Heart left ventricle (tissue), 16 donors: Measurements from ENCODE around the gene EYA4. TPM values are rescaled to one million over a fixed set of nuclear protein-coding genes. Genes with fewer than 3 reads are reported as not detected.

Source experiments
- ATAC-seq, 4 donors: fragments of 200-7000 bp; cut with Tn5 transposase; one replicate each; pipeline ENCODE4 v1.9.1; 2020 to 2022; ENCODE audit warnings: moderate library complexity in 4 of 4, mild to moderate bottlenecking in 3 of 4, moderate number of reproducible peaks in 1 of 4
- DNase-seq, 5 donors: peaks; one replicate each; pipeline ENCODE4 v3.0.0-alpha.2; 2020
- H3K27ac ChIP-seq, 12 donors: fragments of 200-600 bp; sonication (generic) in 4 of 12; one replicate each; pipeline versions ENCODE4 v1.5.0 to v1.8.0; 2016 to 2022; ENCODE audit warnings: mild to moderate bottlenecking in 2 of 12
- H3K27me3 ChIP-seq, 9 donors: fragments of 200-600 bp; sonication (generic) in 2 of 9; one replicate each; pipeline versions ENCODE4 v1.5.1 to v1.8.0; 2016 to 2022; ENCODE audit warnings: mild to moderate bottlenecking in 3 of 9
- H3K36me3 ChIP-seq, 9 donors: fragments of 200-600 bp; sonication (generic) in 2 of 9; one replicate each; pipeline versions ENCODE4 v1.5.0 to v1.8.0; 2018 to 2022; ENCODE audit warnings: mild to moderate bottlenecking in 2 of 9
- H3K4me1 ChIP-seq, 12 donors: fragments of 200-600 bp; sonication (generic) in 4 of 12; one replicate each; pipeline versions ENCODE4 v1.5.0 to v1.8.0; 2016 to 2022; ENCODE audit warnings: mild to moderate bottlenecking in 3 of 12
- H3K4me3 ChIP-seq, 12 donors: fragments of 200-600 bp; sonication (generic) in 4 of 12; one replicate each; pipeline versions ENCODE4 v1.5.0 to v1.8.0; 2017 to 2022; ENCODE audit warnings: mild to moderate bottlenecking in 9 of 12, moderate library complexity in 4 of 12
- H3K9me3 ChIP-seq, 12 donors: fragments of 200-600 bp; sonication (generic) in 4 of 12; one replicate each; pipeline versions ENCODE4 v1.5.0 to v1.8.0; 2016 to 2022; ENCODE audit warnings: mild to moderate bottlenecking in 1 of 12
- CTCF ChIP-seq, 12 donors: fragments of 200-600 bp; sonication (generic) in 4 of 12; IDR thresholded peaks; one replicate each; pipeline versions ENCODE4 v1.5.0 to v1.8.0; 2018 to 2022; ENCODE audit warnings: antibody characterized with exemption in 12 of 12, mild to moderate bottlenecking in 5 of 12
- POLR2A ChIP-seq, 2 donors: fragments of 450-650 bp; IDR thresholded peaks; one replicate each; pipeline ENCODE4 v1.6.1; 2017; ENCODE audit warnings: antibody characterized with exemption in 2 of 2, mild to moderate bottlenecking in 2 of 2, moderate library complexity in 2 of 2
- WGBS, 4 donors: extraction: QIAGEN DNeasy Blood & Tissue Kit in 2 of 4; methylation state at CpG; one replicate each; pipeline versions ENCODE4 v1.1.5 to v1.1.7; 2013 to 2018; 5-methylcytosine and 5-hydroxymethylcytosine counted together
- intact Hi-C, 10 donors: fragments of 100-400 bp; cut with DNase I; formaldehyde crosslinking; loops; one replicate each; pipeline versions ENCODE4 v1.11.1 to v1.14.2; 2022
- polyA plus RNA-seq, 2 donors: library from polyadenylated mRNA; stranded (reverse); fragments of 200-250 nt; gene quantifications; one replicate each; pipeline ENCODE4 v1.2.3, GENCODE V29; 2013
- total RNA-seq, 9 donors: library from RNA; depleted of rRNA in 2 of 9; stranded (reverse); fragments of >200 nt in 2 of 9; fragmentation: NEBNext Ultra II Directional in 3 of 9; extraction: Animal tissue kit (Norgen Biotek cat#: 25700) in 3 of 9; gene quantifications; one replicate each; pipeline versions ENCODE4 v1.1.0 to v1.2.4, GENCODE V29; 2016 to 2023
- donor health status: ischemic (EF 13 %, LVEDD 7.1; RV severe dilation, severe dysfunction).
- donor health status: healthy with polysubstance abuse.
- donor health status: DM: no; HTN: yes; CAD: no.
- donor health status: DM: no; HTN: no; CAD: no.
- donor health status: ischemic (EF 25% LVEDD 6.9; RV normal size, moderate dysfunction).
- donor health status: ischemic (EF 25% LVEDD 5.7; RV mildly dilated, moderate dysfunction).
- donor health status: healthy.
- donor health status: DM: yes; HTN: yes; CAD: no.
- donor health status: ischemic (EF 35%, LVEDD 5.7; RV mildly dilated, moderate dysfunction).
- donor health status: nonischemic (EF 11% LVEDD 7.7; RV severe dilation, severe dysfunction).
- donor health status: DM: yes; HTN: yes; CAD: no.
- donor health status: PGD.
- donor health status: ischemic (EF 29% LVEDD 5.4; RV normal size, mild dysfunction).
- donor health status: nonischemic (EF 23%, LVEDD 6.1; RV moderate dilation, normal function).

EYA4 gene
- total and polyA plus RNA-seq, 11 donors = 3.6 to 29.6 (median 21.7) TPM

DNA sequence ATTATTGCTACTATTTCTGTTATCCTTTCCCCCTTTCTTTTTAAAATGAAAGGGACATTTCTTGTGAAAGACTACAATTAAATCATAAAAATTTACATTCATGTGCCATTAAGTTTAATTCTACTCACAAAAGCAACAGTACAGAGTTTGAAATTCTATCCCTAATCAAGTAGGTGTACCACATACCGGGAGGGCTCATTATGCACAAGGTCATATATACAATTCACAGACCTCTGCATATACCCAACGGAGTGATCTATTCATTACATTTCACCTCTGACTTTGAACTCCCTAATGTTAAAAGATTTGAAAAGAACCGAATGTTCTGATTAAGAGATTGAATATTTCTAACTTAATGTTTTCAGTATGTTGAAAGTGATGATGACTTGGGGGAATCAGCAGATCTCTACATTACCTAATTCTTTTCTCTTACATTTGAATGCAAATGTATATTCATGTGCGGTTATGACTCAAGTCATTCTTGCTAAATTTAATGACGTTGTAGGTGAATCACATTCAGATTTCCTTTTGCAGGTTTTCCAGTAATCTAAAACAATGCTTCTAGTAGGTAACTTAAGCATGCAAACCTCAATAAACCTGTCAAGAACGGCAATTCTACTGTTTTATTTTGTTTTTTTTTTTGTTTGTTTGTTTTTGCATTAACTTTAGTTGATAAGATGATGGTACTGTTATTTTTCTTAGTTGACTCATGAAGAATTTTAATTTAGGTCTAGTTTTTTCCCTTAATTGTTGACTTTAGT is 7.3 kb downstream of the EYA4 start:
- Histone ChIP-seq H3K4me1 (no peaks in the 10 kb centered on the region), H3K27ac (no peak overlapping the region), H3K9me3 (no peaks in the 10 kb centered on the region), H3K36me3 (no peaks in the 10 kb centered on the region), H3K4me3 (no peak overlapping the region), H3K27me3 (peaks cover 0 to 40% (median 0%) of the 10 kb centered on the region in 9 donors)
- intact Hi-C loops = loop anchor here in 4 of 10 donors (10.0 kb wide), 3 partner anchors 116 to 284 kb away; no protein-coding TSS in a partner anchor
- DNase-seq = no peak
- WGBS, 4 donors = 70 to 76% (median 74%) methylated on average over 6 of the region's 6 CpGs
- TF ChIP-seq CTCF (IDR thresholded peaks at IDR 0.05) (no peak), POLR2A (IDR thresholded peaks at IDR 0.05) (no peak)
- no peak for ATAC-seq

DNA sequence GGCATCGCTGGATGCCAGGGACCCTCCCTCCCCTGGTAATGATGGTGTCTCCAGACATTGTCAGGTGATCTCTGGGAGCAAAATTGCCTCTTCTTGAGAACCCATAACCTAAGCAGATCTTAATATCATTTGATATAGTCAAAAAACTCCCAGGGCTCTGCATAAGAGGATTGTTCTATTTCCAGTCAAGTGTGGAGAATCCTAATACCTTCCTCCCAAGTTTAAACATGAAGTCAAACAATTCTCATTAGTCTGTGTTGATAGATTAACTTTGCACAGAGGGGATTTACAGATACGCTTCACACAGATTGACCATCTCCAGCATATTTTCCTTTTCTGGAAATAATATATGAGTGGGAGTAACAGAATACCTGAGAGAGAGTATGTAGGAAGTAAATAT is 10.5 kb downstream of the EYA4 start:
- Histone ChIP-seq H3K4me1 (peaks cover 0 to 11% (median 0%) of the 10 kb centered on the region in 12 donors), H3K27ac (no peak overlapping the region), H3K4me3 (no peak overlapping the region), H3K27me3 (peaks cover 0 to 13% (median 0%) of the 10 kb centered on the region in 9 donors), H3K36me3 (no peaks in the 10 kb centered on the region), H3K9me3 (no peaks in the 10 kb centered on the region)
- TF ChIP-seq POLR2A (IDR thresholded peaks at IDR 0.05) (no peak), CTCF (IDR thresholded peaks at IDR 0.05) (no peak)
- DNase-seq = no peak
- intact Hi-C loops = no loop called here
- ATAC-seq = no peak
- WGBS, 4 donors = 85 to 98% (median 89%) methylated on average over 2 of the region's 2 CpGs

GRCh38 chr6:133254552-133255228 is 13.5 kb downstream of the EYA4 start:
- H3K4me1 ChIP-seq = peaks cover 0 to 11% (median 0%) of the 10 kb centered on the region in 12 donors
- 55 to 72% (median 57%) methylated on average over 3 of the region's 3 CpGs for WGBS, 4 donors
- no peak for TF ChIP-seq POLR2A (IDR thresholded peaks at IDR 0.05)
- TF ChIP-seq CTCF (IDR thresholded peaks at IDR 0.05) = no peak
- no peaks in the 10 kb centered on the region for H3K36me3 ChIP-seq
- ATAC-seq (no peak), DNase-seq (no peak)
- H3K27me3 ChIP-seq = peaks cover 0 to 4% (median 0%) of the 10 kb centered on the region in 9 donors
- intact Hi-C loops = no loop called here
- H3K4me3 ChIP-seq = no peak overlapping the region
- H3K27ac ChIP-seq = no peak overlapping the region
- H3K9me3 ChIP-seq = no peaks in the 10 kb centered on the region

DNA sequence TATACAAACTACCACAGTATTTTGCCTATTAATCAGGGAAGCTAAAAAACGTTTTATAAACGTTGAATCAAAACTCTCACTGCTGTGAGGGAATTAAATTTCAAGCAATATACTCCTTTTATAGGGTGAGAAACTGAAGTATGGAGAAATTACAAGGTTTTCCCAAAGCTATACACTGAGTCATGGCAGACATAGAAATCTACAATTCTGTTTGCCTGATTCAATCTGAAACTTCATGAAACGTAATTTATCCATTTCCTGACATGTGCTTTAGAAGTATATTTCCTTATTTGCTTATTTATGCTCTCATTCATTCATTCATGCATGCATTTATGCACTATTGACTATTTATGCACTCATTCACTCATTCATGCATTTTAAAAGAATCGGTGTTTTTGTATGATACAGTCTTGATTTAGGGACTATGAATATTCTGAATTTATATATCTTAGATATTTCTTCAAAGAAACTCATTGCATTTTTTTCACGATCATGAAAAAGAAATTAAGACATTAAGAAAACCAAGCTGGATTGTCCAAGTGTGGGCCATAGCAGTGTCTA is 16.5 kb downstream of the EYA4 start:
- peaks cover 0 to 17% (median 0%) of the 10 kb centered on the region in 12 donors for H3K4me1 ChIP-seq
- 41 to 64% (median 54%) methylated on average over 5 of the region's 5 CpGs for WGBS, 4 donors
- ATAC-seq (no peak), DNase-seq (no peak)
- no peaks in the 10 kb centered on the region for H3K9me3 ChIP-seq
- no peak overlapping the region for H3K27ac ChIP-seq
- TF ChIP-seq CTCF (IDR thresholded peaks at IDR 0.05) = no peak
- no peak for TF ChIP-seq POLR2A (IDR thresholded peaks at IDR 0.05)
- no peak overlapping the region for H3K4me3 ChIP-seq
- H3K36me3 ChIP-seq = no peaks in the 10 kb centered on the region
- H3K27me3 ChIP-seq = no peaks in the 10 kb centered on the region
- intact Hi-C loops = no loop called here
